Neural cell (in vitro differentiated cells): ENCODE measurements around the gene NR2F1-AS1.
"Not testable (repeated sequence)": the region's sequence is repeated elsewhere in the genome, so short reads cannot be mapped to it uniquely, and the experiment has no call there.

ENCODE experiments used
- EP300 ChIP-seq: fragments of 450-650 bp; conservative IDR thresholded peaks from 2 replicates; pipeline ENCODE4 v1.6.1; 2014; ENCODE audit warnings: antibody characterized with exemption, mild to moderate bottlenecking, moderate library complexity; ENCODE audit not compliant: poor library complexity, severe bottlenecking
- EZH2 ChIP-seq: fragments of 200-600, 300-800 bp; shearing (Covaris generic), sonication (generic); IDR thresholded peaks from 2 replicates; pipeline ENCODE4 v1.6.1; 2014; ENCODE audit warnings: antibody characterized with exemption, low read length, borderline replicate concordance, mild to moderate bottlenecking; ENCODE audit not compliant: insufficient read depth, poor library complexity, severe bottlenecking
- MXI1 ChIP-seq: fragments of 450-650 bp; conservative IDR thresholded peaks from 2 replicates; pipeline ENCODE4 v1.6.1; 2014; ENCODE audit warnings: antibody characterized with exemption, mild to moderate bottlenecking; ENCODE audit not compliant: poor library complexity, severe bottlenecking
- POLR2AphosphoS5 ChIP-seq: IDR thresholded peaks from 2 replicates; pipeline ENCODE4 v1.6.1; 2012
- SMC3 ChIP-seq: fragments of 450-650 bp; conservative IDR thresholded peaks from 2 replicates; pipeline ENCODE4 v1.6.1; 2014; ENCODE audit warnings: antibody characterized with exemption, mild to moderate bottlenecking, moderate library complexity; ENCODE audit not compliant: poor library complexity
- TAF1 ChIP-seq: IDR thresholded peaks from 2 replicates; pipeline ENCODE4 v1.6.1; 2012; ENCODE audit warnings: low read depth
- TF ChIP-seq, protein P1 (sequence below): fragments of 450-650 bp; IDR thresholded peaks from 2 replicates; pipeline ENCODE4 v1.5.1; 2014; ENCODE audit warnings: antibody characterized with exemption, mild to moderate bottlenecking, moderate library complexity; ENCODE audit not compliant: poor library complexity, severe bottlenecking
- TF ChIP-seq, protein P2 (sequence below): IDR thresholded peaks from 2 replicates; pipeline ENCODE4 v1.6.1; 2012; ENCODE audit warnings: borderline replicate concordance

- TF ChIP-seq, protein P1, sequence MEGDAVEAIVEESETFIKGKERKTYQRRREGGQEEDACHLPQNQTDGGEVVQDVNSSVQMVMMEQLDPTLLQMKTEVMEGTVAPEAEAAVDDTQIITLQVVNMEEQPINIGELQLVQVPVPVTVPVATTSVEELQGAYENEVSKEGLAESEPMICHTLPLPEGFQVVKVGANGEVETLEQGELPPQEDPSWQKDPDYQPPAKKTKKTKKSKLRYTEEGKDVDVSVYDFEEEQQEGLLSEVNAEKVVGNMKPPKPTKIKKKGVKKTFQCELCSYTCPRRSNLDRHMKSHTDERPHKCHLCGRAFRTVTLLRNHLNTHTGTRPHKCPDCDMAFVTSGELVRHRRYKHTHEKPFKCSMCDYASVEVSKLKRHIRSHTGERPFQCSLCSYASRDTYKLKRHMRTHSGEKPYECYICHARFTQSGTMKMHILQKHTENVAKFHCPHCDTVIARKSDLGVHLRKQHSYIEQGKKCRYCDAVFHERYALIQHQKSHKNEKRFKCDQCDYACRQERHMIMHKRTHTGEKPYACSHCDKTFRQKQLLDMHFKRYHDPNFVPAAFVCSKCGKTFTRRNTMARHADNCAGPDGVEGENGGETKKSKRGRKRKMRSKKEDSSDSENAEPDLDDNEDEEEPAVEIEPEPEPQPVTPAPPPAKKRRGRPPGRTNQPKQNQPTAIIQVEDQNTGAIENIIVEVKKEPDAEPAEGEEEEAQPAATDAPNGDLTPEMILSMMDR, result not testable (repeated sequence)
- TF ChIP-seq POLR2AphosphoS5, SMC3, TAF1, MXI1, EZH2, EP300: not testable (repeated sequence)
- TF ChIP-seq, protein P2, sequence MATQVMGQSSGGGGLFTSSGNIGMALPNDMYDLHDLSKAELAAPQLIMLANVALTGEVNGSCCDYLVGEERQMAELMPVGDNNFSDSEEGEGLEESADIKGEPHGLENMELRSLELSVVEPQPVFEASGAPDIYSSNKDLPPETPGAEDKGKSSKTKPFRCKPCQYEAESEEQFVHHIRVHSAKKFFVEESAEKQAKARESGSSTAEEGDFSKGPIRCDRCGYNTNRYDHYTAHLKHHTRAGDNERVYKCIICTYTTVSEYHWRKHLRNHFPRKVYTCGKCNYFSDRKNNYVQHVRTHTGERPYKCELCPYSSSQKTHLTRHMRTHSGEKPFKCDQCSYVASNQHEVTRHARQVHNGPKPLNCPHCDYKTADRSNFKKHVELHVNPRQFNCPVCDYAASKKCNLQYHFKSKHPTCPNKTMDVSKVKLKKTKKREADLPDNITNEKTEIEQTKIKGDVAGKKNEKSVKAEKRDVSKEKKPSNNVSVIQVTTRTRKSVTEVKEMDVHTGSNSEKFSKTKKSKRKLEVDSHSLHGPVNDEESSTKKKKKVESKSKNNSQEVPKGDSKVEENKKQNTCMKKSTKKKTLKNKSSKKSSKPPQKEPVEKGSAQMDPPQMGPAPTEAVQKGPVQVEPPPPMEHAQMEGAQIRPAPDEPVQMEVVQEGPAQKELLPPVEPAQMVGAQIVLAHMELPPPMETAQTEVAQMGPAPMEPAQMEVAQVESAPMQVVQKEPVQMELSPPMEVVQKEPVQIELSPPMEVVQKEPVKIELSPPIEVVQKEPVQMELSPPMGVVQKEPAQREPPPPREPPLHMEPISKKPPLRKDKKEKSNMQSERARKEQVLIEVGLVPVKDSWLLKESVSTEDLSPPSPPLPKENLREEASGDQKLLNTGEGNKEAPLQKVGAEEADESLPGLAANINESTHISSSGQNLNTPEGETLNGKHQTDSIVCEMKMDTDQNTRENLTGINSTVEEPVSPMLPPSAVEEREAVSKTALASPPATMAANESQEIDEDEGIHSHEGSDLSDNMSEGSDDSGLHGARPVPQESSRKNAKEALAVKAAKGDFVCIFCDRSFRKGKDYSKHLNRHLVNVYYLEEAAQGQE, result not testable (repeated sequence)
These were observed 59.2 kb downstream of the NR2F1-AS1 start for GRCh38 chr5:93521815-93522214.
